HEK293 (cell line): ENCODE data around the gene LAG3.
A peak's percentile ranks its signal among the peaks of the same experiment; 100 is the strongest.

Source experiments
- ATF2 ChIP-seq: fragments of 450-650 bp; formaldehyde crosslinking; IDR thresholded peaks from 2 replicates; pipeline ENCODE4 v1.5.1; 2016; ENCODE audit warnings: missing biosample characterization, missing genetic modification characterization, low read depth
- BCL11A ChIP-seq: fragments of 450-650 bp; formaldehyde crosslinking; IDR thresholded peaks from 2 replicates; pipeline ENCODE4 v1.5.1; 2016; ENCODE audit warnings: low read depth, missing biosample characterization, missing genetic modification characterization
- FEZF1 ChIP-seq: fragments of 450-650 bp; formaldehyde crosslinking; IDR thresholded peaks from 2 replicates; pipeline ENCODE4 v1.5.1; 2016; ENCODE audit warnings: missing biosample characterization, missing genetic modification characterization
- KLF10 ChIP-seq: fragments of 450-650 bp; IDR thresholded peaks from 2 replicates; pipeline ENCODE4 v1.5.1; 2018; ENCODE audit warnings: missing biosample characterization, mild to moderate bottlenecking, missing genetic modification characterization
- PRDM1 ChIP-seq: fragments of 450-650 bp; formaldehyde crosslinking; IDR thresholded peaks from 2 replicates; pipeline ENCODE4; 2016; ENCODE audit warnings: missing biosample characterization, missing genetic modification characterization
- REST ChIP-seq: fragments of 450-650 bp; formaldehyde crosslinking; IDR thresholded peaks from 2 replicates; pipeline ENCODE4 v1.5.1; 2016; ENCODE audit warnings: missing biosample characterization, missing genetic modification characterization
- ZBTB44 ChIP-seq: fragments of 450-650 bp; IDR thresholded peaks from 2 replicates; pipeline ENCODE4 v1.5.1; 2018; ENCODE audit warnings: missing biosample characterization, mild to moderate bottlenecking, missing genetic modification characterization
- ZBTB6 ChIP-seq: fragments of 450-650 bp; formaldehyde crosslinking; IDR thresholded peaks from 2 replicates; pipeline ENCODE4 v1.5.1; 2017; ENCODE audit warnings: missing biosample characterization, missing genetic modification characterization
- ZBTB8A ChIP-seq: fragments of 450-650 bp; formaldehyde crosslinking; IDR thresholded peaks from 2 replicates; pipeline ENCODE4 v1.5.1; 2016; ENCODE audit warnings: missing biosample characterization, missing genetic modification characterization
- ZFP41 ChIP-seq: fragments of 450-650 bp; formaldehyde crosslinking; IDR thresholded peaks from 2 replicates; pipeline ENCODE4 v1.5.1; 2016; ENCODE audit warnings: missing biosample characterization, missing genetic modification characterization, borderline replicate concordance
- ZFP69B ChIP-seq: fragments of 450-650 bp; formaldehyde crosslinking; IDR thresholded peaks from 2 replicates; pipeline ENCODE4 v1.5.1; 2016; ENCODE audit warnings: missing biosample characterization, missing genetic modification characterization
- ZNF138 ChIP-seq: fragments of 450-650 bp; formaldehyde crosslinking; IDR thresholded peaks from 2 replicates; pipeline ENCODE4 v1.5.1; 2016; ENCODE audit warnings: missing biosample characterization, missing genetic modification characterization, borderline replicate concordance
- ZNF26 ChIP-seq: fragments of 450-650 bp; formaldehyde crosslinking; IDR thresholded peaks from 2 replicates; pipeline ENCODE4 v1.5.1; 2016; ENCODE audit warnings: missing biosample characterization, missing genetic modification characterization
- ZNF354C ChIP-seq: fragments of 450-650 bp; formaldehyde crosslinking; IDR thresholded peaks from 2 replicates; pipeline ENCODE4 v1.5.1; 2016; ENCODE audit warnings: missing biosample characterization, missing genetic modification characterization, low read depth, borderline replicate concordance
- ZNF449 ChIP-seq: fragments of 450-650 bp; formaldehyde crosslinking; IDR thresholded peaks from 2 replicates; pipeline ENCODE4 v1.5.1; 2017; ENCODE audit warnings: missing biosample characterization, mild to moderate bottlenecking, missing genetic modification characterization, moderate library complexity
- ZNF776 ChIP-seq: fragments of 450-650 bp; formaldehyde crosslinking; IDR thresholded peaks from 2 replicates; pipeline ENCODE4 v1.5.0; 2017; ENCODE audit warnings: missing biosample characterization, missing genetic modification characterization, borderline replicate concordance
- ZSCAN18 ChIP-seq: fragments of 450-650 bp; formaldehyde crosslinking; IDR thresholded peaks from 2 replicates; pipeline ENCODE4 v1.5.1; 2016; ENCODE audit warnings: missing biosample characterization, missing genetic modification characterization
- ZXDB ChIP-seq: fragments of 450-650 bp; formaldehyde crosslinking; IDR thresholded peaks from 2 replicates; pipeline ENCODE4 v1.5.1; 2016; ENCODE audit warnings: missing biosample characterization, missing genetic modification characterization

Gene LAG3

GRCh38 chr12:6778574-6779550 is 6.5 kb downstream of the LAG3 start (continued):
- TF ChIP-seq ZNF138: no peak
- peak; percentile 82 for TF ChIP-seq ZSCAN18 (tag by site-specific recombination)
- no peak for TF ChIP-seq ZNF26 (tag by site-specific recombination)
- peak; percentile 98 for TF ChIP-seq PRDM1 (tag by site-specific recombination)
- TF ChIP-seq ZNF449: 0 out of 2 replicates have a peak, but pooled peaks have one; percentile 40
- TF ChIP-seq ZFP41: no peak
- TF ChIP-seq ZFP69B (tag by site-specific recombination): peak; percentile 88
- TF ChIP-seq ZBTB6: peak; percentile 15; the same call in 1 of the 2 replicates
- TF ChIP-seq ZBTB44 (tag by site-specific recombination): no peak
- TF ChIP-seq REST (tag by site-specific recombination): peak; percentile 78
- 0 out of 2 replicates have a peak, but pooled peaks have one; percentile 9 for TF ChIP-seq FEZF1
- peak; percentile 77 for TF ChIP-seq ZBTB8A (tag by site-specific recombination)
- TF ChIP-seq ZXDB (tag by site-specific recombination): peak; percentile 90
- TF ChIP-seq BCL11A (tag by site-specific recombination): peak; percentile 85
- TF ChIP-seq ZNF354C (tag by site-specific recombination): no peak
- TF ChIP-seq KLF10 (tag by site-specific recombination): no peak
- TF ChIP-seq ATF2 (tag by site-specific recombination): no peak
- no peak for TF ChIP-seq ZNF776 (tag by site-specific recombination)
